ENCODE data around the gene GCK.

- no peak for TF ChIP-seq CTCF (conservative IDR thresholded peaks at IDR 0.05; ENCODE audit: low read length)
- no peak for TF ChIP-seq EZH2phosphoT487 (IDR thresholded peaks at IDR 0.05; ENCODE audit: borderline replicate concordance, low read depth, low read length)
Measured at GRCh38 chr7:44158096-44158872, 31.0 kb downstream of the GCK start.

Data from OCI-LY7 (cell line).